A549 treated with Mapracorat at 1 μM for 4 hours (cell line): Measurements from ENCODE around the gene LRRC41. TPM values are rescaled to one million over a fixed set of nuclear protein-coding genes. Genes with fewer than 3 reads are reported as not detected.

Experiments
- total RNA-seq: library from RNA; stranded (reverse); fragments of 200-300 nt; extraction: Qiagen RNA extraction; gene quantifications from 5 replicates; pipeline ENCODE4 v1.2.3, GENCODE V29; 2022

Gene LRRC41
- total RNA-seq: 35.5 to 42.5 TPM (median 41.3 TPM) in 5 replicates

GRCh38 chr1:46303038-46303871, at the start of gene LRRC41, which contains the start of gene UQCRH:
Gene LRRC41, minus strand, starts transcription at chr1:46303616. Its CDS starts 294 bp downstream, at chr1:46303322.
Gene UQCRH, plus strand, starts transcription at chr1:46303698. Its CDS starts 69 bp downstream, at chr1:46303767.

GRCh38 chr1:46340404-46341221, 37.2 kb upstream of the LRRC41 start, which contains the start of gene NSUN4:
Gene NSUN4, plus strand, starts transcription at chr1:46340807. Its CDS starts 20 bp downstream, at chr1:46340827.

GRCh38 chr1:46247436-46248121, 55.8 kb downstream of the LRRC41 start, which contains the start of gene RAD54L:
Gene RAD54L, plus strand, starts transcription at chr1:46247763. Its CDS starts 643 bp downstream, at chr1:46248406.

Other genes starting within 250 kb of the LRRC41 start
- gene PIK3R3, start 171.0 kb downstream of the LRRC41 start, total RNA-seq: 1.2 to 1.5 TPM (median 1.4 TPM) in 5 replicates
- 2.1 to 3.2 TPM (median 2.6 TPM) in 5 replicates for gene TSPAN1, start 128.5 kb downstream of the LRRC41 start, total RNA-seq
- gene P3R3URF, start 127.1 kb downstream of the LRRC41 start, total RNA-seq: not detected in 5 replicates
- 35.2 to 49.6 TPM (median 46.2 TPM) in 5 replicates for gene POMGNT1, start 105.2 kb downstream of the LRRC41 start, total RNA-seq
- not detected in 5 replicates for gene LURAP1, start 100.3 kb downstream of the LRRC41 start, total RNA-seq
- gene RAD54L, start 55.9 kb downstream of the LRRC41 start, total RNA-seq: 8.2 to 12.0 TPM (median 10.7 TPM) in 5 replicates
- gene UQCRH, start 82 bp upstream of the LRRC41 start, total RNA-seq: 385 to 553 TPM (median 399 TPM) in 5 replicates
- gene NSUN4, start 37.2 kb upstream of the LRRC41 start, total RNA-seq: 11.5 to 14.0 TPM (median 11.7 TPM) in 5 replicates
- gene FAAH, start 90.7 kb upstream of the LRRC41 start, total RNA-seq: 0.45 to 1.00 TPM (median 0.81 TPM) in 5 replicates
- 0.63 to 1.2 TPM (median 0.94 TPM) in 5 replicates for gene DMBX1, start 186.2 kb upstream of the LRRC41 start, total RNA-seq
- gene KNCN, start 248.0 kb upstream of the LRRC41 start, total RNA-seq: not detected in 5 replicates